IMR-90 (cell line): ENCODE data around the gene EHBP1. TPM values are rescaled to one million over a fixed set of nuclear protein-coding genes. Genes with fewer than 3 reads are reported as not detected.

ENCODE experiments used
- ATAC-seq: fragments of 200-7000 bp; cut with Tn5 transposase; 2 replicates; pipeline ENCODE4 v1.9.1; 2020; ENCODE audit warnings: low read depth, mild to moderate bottlenecking, moderate library complexity
- BruUV-seq: library from RNA; stranded (reverse); fragments of 400-500 nt; replicated peaks from 2 replicates; lab custom pipeline; 2021; lab: Mats Ljungman, UMichigan
- CTCF ChIA-PET: fragments of 300-600 bp; formaldehyde crosslinking; extraction: SDS; loops from one replicate; lab custom pipeline; 2021; ENCODE audit warnings: antibody characterized with exemption; lab: Yijun Ruan, JAX
- POLR2A ChIA-PET: fragments of 300-600 bp; sonication (Branson Sonifier 250); formaldehyde crosslinking; loops from one replicate; lab custom pipeline; 2022; ENCODE audit warnings: antibody characterized with exemption; ENCODE audit not compliant: unreplicated experiment; lab: Charles Lee
- DNase-seq: peaks from one replicate; pipeline ENCODE4 v3.0.0; 2013
- H2AFZ ChIP-seq: replicated peaks from 2 replicates; pipeline ENCODE3; 2013; ENCODE audit warnings: low read length, mild to moderate bottlenecking; ENCODE audit not compliant: poor library complexity
- H2AK5ac ChIP-seq: 2 replicates; pipeline ENCODE4 v1.6.1; 2013; ENCODE audit warnings: low read depth, low read length, inconsistent platforms
- H2AK9ac ChIP-seq: replicated peaks from 2 replicates; pipeline ENCODE3; 2013; ENCODE audit warnings: mild to moderate bottlenecking, low read depth, low read length, moderate library complexity; ENCODE audit not compliant: poor library complexity
- H2BK120ac ChIP-seq: 2 replicates; pipeline ENCODE4 v1.6.1; 2013; ENCODE audit warnings: low read depth, low read length, inconsistent platforms
- H2BK15ac ChIP-seq: 3 replicates; pipeline ENCODE4 v1.6.1; 2013; ENCODE audit warnings: low read depth, low read length, inconsistent platforms
- H2BK20ac ChIP-seq: 2 replicates; pipeline ENCODE4 v1.6.1; 2013; ENCODE audit warnings: low read depth, mild to moderate bottlenecking, inconsistent platforms, low read length, moderate library complexity
- H2BK5ac ChIP-seq: 2 replicates; pipeline ENCODE4 v1.6.1; 2013; ENCODE audit warnings: mild to moderate bottlenecking, low read depth, low read length, inconsistent platforms; ENCODE audit not compliant: poor library complexity, severe bottlenecking
- H3K14ac ChIP-seq: replicated peaks from 2 replicates; pipeline ENCODE4 v1.6.1; 2013; ENCODE audit warnings: low read depth, low read length, inconsistent platforms
- H3K18ac ChIP-seq: 2 replicates; pipeline ENCODE4 v1.6.1; 2013; ENCODE audit warnings: low read depth, low read length, control low read depth
- H3K23ac ChIP-seq: 2 replicates; pipeline ENCODE4 v1.6.1; 2013; ENCODE audit warnings: low read depth, low read length, inconsistent platforms
- H3K27ac ChIP-seq: 2 replicates; pipeline ENCODE4 v1.5.1; 2013; ENCODE audit warnings: mild to moderate bottlenecking, control low read depth, low read length; ENCODE audit not compliant: insufficient read depth
- H3K27me3 ChIP-seq: 2 replicates; pipeline ENCODE4 v1.6.1; 2013; ENCODE audit warnings: low read length; ENCODE audit not compliant: control insufficient read depth, insufficient read depth
- H3K36me3 ChIP-seq: 2 replicates; pipeline ENCODE4 v1.6.1; 2013; ENCODE audit warnings: low read length, mixed read lengths; ENCODE audit not compliant: control insufficient read depth, insufficient read depth
- H3K4ac ChIP-seq: 2 replicates; pipeline ENCODE4 v1.6.1; 2013; ENCODE audit warnings: low read depth, low read length, inconsistent platforms
- H3K4me1 ChIP-seq: 2 replicates; pipeline ENCODE4 v1.6.1; 2013; ENCODE audit warnings: low read length, mixed read lengths; ENCODE audit not compliant: control insufficient read depth, insufficient read depth
- H3K4me2 ChIP-seq: 2 replicates; pipeline ENCODE4 v1.6.1; 2013; ENCODE audit warnings: low read depth, mild to moderate bottlenecking, control low read depth, low read length, moderate library complexity
- H3K4me3 ChIP-seq: 2 replicates; pipeline ENCODE4 v1.5.1; 2013; ENCODE audit warnings: low read depth, mild to moderate bottlenecking, control low read depth, low read length, moderate library complexity; ENCODE audit not compliant: insufficient read depth
- H3K56ac ChIP-seq: 2 replicates; pipeline ENCODE4 v1.6.1; 2013; ENCODE audit warnings: low read length, inconsistent platforms; ENCODE audit not compliant: insufficient read depth; ENCODE audit errors: extremely low read depth
- H3K79me1 ChIP-seq, 2 experiments: 2 replicates each; pipeline ENCODE4 v1.6.1; 2013; ENCODE audit warnings: low read length in 2 of 2, inconsistent platforms in 1 of 2, low read depth in 1 of 2
- H3K9ac ChIP-seq: 2 replicates; pipeline ENCODE4 v1.6.1; 2013; ENCODE audit warnings: low read depth, low read length, control low read depth
- H3K9me1 ChIP-seq: 2 replicates; pipeline ENCODE4 v1.6.1; 2013; ENCODE audit warnings: low read length, inconsistent platforms; ENCODE audit not compliant: insufficient read depth
- H3K9me3 ChIP-seq: 2 replicates; pipeline ENCODE4 v1.6.1; 2013; ENCODE audit warnings: low read length; ENCODE audit not compliant: control insufficient read depth, insufficient read depth
- H4K20me1 ChIP-seq: 2 replicates; pipeline ENCODE4 v1.6.1; 2013; ENCODE audit warnings: low read length, inconsistent platforms; ENCODE audit not compliant: insufficient read depth
- H4K5ac ChIP-seq: 2 replicates; pipeline ENCODE4 v1.6.1; 2013; ENCODE audit warnings: mild to moderate bottlenecking, low read depth, low read length, control low read depth
- H4K8ac ChIP-seq, 2 experiments: 2 replicates each; pipeline ENCODE4 v1.6.1; 2013; ENCODE audit warnings: low read depth in 2 of 2, low read length in 2 of 2, control low read depth in 1 of 2, inconsistent platforms in 1 of 2
- H4K91ac ChIP-seq: 2 replicates; pipeline ENCODE4 v1.6.1; 2013; ENCODE audit warnings: low read depth, low read length, inconsistent platforms; ENCODE audit not compliant: insufficient read depth
- BHLHE40 ChIP-seq: fragments of 150-350 bp; IDR thresholded peaks from 2 replicates; pipeline ENCODE4 v1.6.1; 2016; ENCODE audit warnings: mild to moderate bottlenecking, low read depth, low read length
- CEBPB ChIP-seq: IDR thresholded peaks from 2 replicates; pipeline ENCODE4 v1.6.1; 2012; ENCODE audit warnings: low read depth, low read length, improper control_type of control experiment
- CTCF ChIP-seq: conservative IDR thresholded peaks from 2 replicates; pipeline ENCODE4 v1.5.1; 2012; ENCODE audit warnings: mild to moderate bottlenecking, low read depth, low read length, improper control_type of control experiment
- ELK1 ChIP-seq: fragments of 150-350 bp; IDR thresholded peaks from 2 replicates; pipeline ENCODE4 v1.6.1; 2016; ENCODE audit warnings: low read depth, mild to moderate bottlenecking, low read length, moderate library complexity, borderline replicate concordance
- MAFK ChIP-seq: IDR thresholded peaks from 2 replicates; pipeline ENCODE4 v1.6.1; 2012; ENCODE audit warnings: low read depth, low read length, improper control_type of control experiment
- MAZ ChIP-seq: IDR thresholded peaks from 2 replicates; pipeline ENCODE4 v1.6.1; 2012; ENCODE audit warnings: low read depth, mild to moderate bottlenecking, low read length, improper control_type of control experiment, moderate library complexity, borderline replicate concordance
- MXI1 ChIP-seq: IDR thresholded peaks from 2 replicates; pipeline ENCODE4 v1.6.1; 2012; ENCODE audit warnings: low read depth, mild to moderate bottlenecking, low read length, moderate library complexity, borderline replicate concordance
- NFE2L2 ChIP-seq: fragments of 150-350 bp; IDR thresholded peaks from 2 replicates; pipeline ENCODE4 v1.6.1; 2016; ENCODE audit warnings: low read depth, mild to moderate bottlenecking, low read length
- POLR2A ChIP-seq: IDR thresholded peaks from 2 replicates; pipeline ENCODE4 v1.6.1; 2012; ENCODE audit warnings: mild to moderate bottlenecking, low read depth, low read length
- RAD21 ChIP-seq: IDR thresholded peaks from 2 replicates; pipeline ENCODE4 v1.6.1; 2012; ENCODE audit warnings: low read length, improper control_type of control experiment
- RCOR1 ChIP-seq: IDR thresholded peaks from 2 replicates; pipeline ENCODE4 v1.6.1; 2012; ENCODE audit warnings: mild to moderate bottlenecking, low read length, improper control_type of control experiment; ENCODE audit not compliant: insufficient replicate concordance
- SMC3 ChIP-seq: fragments of 150-350 bp; IDR thresholded peaks from 2 replicates; pipeline ENCODE4 v1.6.1; 2016; ENCODE audit warnings: low read depth, mild to moderate bottlenecking, antibody characterized with exemption, low read length, moderate library complexity
- USF2 ChIP-seq: fragments of 150-350 bp; IDR thresholded peaks from 2 replicates; pipeline ENCODE4 v1.6.1; 2017; ENCODE audit warnings: mild to moderate bottlenecking, antibody characterized with exemption, low read length, low read depth
- WGBS, 2 experiments: methylation state at CpG; one replicate each; pipeline versions ENCODE4 v1.1.5 to v1.1.7; 2013; ENCODE audit warnings: missing lambda C conversion rate in 2 of 2; ENCODE audit not compliant: insufficient read length in 1 of 2; ENCODE audit errors: extremely low coverage in 2 of 2; 5-methylcytosine and 5-hydroxymethylcytosine counted together
- dilution Hi-C: fragments of 300-500 bp; cut with HindIII; formaldehyde crosslinking; loops from one replicate; pipeline ENCODE4 v1.14.3; 2018; ENCODE audit warnings: low sequenced_read_pairs; ENCODE audit not compliant: unreplicated experiment
- in situ Hi-C: fragments of 300-500 bp; cut with MboI; formaldehyde crosslinking; loops from 3 replicates; pipeline ENCODE4 v1.14.3; 2019; ENCODE audit warnings: low sequenced_read_pairs, inconsistent platforms, mixed read lengths
- intact Hi-C: fragments of 100-400 bp; cut with micrococcal nuclease; formaldehyde crosslinking; loops from 2 replicates; pipeline ENCODE4 v1.10.0; 2022
- polyA plus RNA-seq, 3 experiments: library from polyadenylated mRNA; depleted of rRNA; stranded (reverse); fragments of >200 nt; gene quantifications; 2 replicates each; pipeline ENCODE4 v1.2.3, GENCODE V29; 2012; ENCODE audit warnings: low replicate concordance in 1 of 3
- total RNA-seq: library from RNA; depleted of rRNA; stranded (reverse); fragments of >200 nt; gene quantifications from 2 replicates; pipeline ENCODE4 v1.2.3, GENCODE V29; 2012

EHBP1 gene
- total and polyA plus RNA-seq, 2 of the 4 experiments (the other 2 are of a cell fraction) = 28.3 to 44.4 TPM

- H4K8ac ChIP-seq = no peak overlapping the region
- 13% methylated on average over 5 of the region's 49 CpGs; no CpG with 5 or more reads in 1 of the 2 experiments for WGBS, 2 experiments
- H4K20me1 ChIP-seq = peaks cover 10% of the 10 kb centered on the region; the same call in 1 of the 2 replicates
- H3K4me1 ChIP-seq = peaks cover 2% of the 10 kb centered on the region; the same call in 1 of the 2 replicates
- no peak overlapping the region for H3K4ac ChIP-seq
- no peak overlapping the region for H3K9ac ChIP-seq
- H3K27ac ChIP-seq = no peak overlapping the region
- no peak overlapping the region for H3K4me3 ChIP-seq
- peaks cover 89% of the 10 kb centered on the region for H3K27me3 ChIP-seq
- peak overlapping the region; percentile 62; the same call in 1 of the 2 replicates for H3K4me2 ChIP-seq
- H2BK5ac ChIP-seq = no peak overlapping the region
- H2AK5ac ChIP-seq = no peak overlapping the region
- 0 out of 2 replicates have a peak overlapping the region, but pooled peaks have one; percentile 52 for H3K23ac ChIP-seq
- in situ Hi-C loops (no loop called here), dilution Hi-C loops (no loop called here), intact Hi-C loops (no loop called here)
- peaks cover 3% of the 10 kb centered on the region; the same call in 1 of the 2 replicates for H3K9me1 ChIP-seq
- DNase-seq = no peak
- H3K36me3 ChIP-seq = no peaks in the 10 kb centered on the region
- no peak overlapping the region for H3K14ac ChIP-seq
- ChIA-PET CTCF (no interaction called here), POLR2A (no interaction called here)
- no peaks in the 10 kb centered on the region for H3K79me1 ChIP-seq
- no TSS peak for BruUV-seq
- H2BK20ac ChIP-seq = no peak overlapping the region
- no peak overlapping the region for H4K91ac ChIP-seq
- no peak overlapping the region for H2BK120ac ChIP-seq
- peaks cover 35% of the 10 kb centered on the region; the same call in 1 of the 2 replicates for H3K9me3 ChIP-seq
- peak overlapping the region; percentile 76 for H2AFZ ChIP-seq
- H2BK15ac ChIP-seq = no peak overlapping the region
- H3K18ac ChIP-seq = no peak overlapping the region
- no peak for TF ChIP-seq MAFK
- TF ChIP-seq BHLHE40 = no peak
- TF ChIP-seq POLR2A = no peak
- TF ChIP-seq CTCF = no peak
- no peak for TF ChIP-seq NFE2L2
- TF ChIP-seq RAD21 = no peak
- TF ChIP-seq MAZ = no peak
- no peak for TF ChIP-seq CEBPB
- TF ChIP-seq SMC3 = no peak
- TF ChIP-seq USF2 = no peak
- TF ChIP-seq RCOR1 = no peak
- TF ChIP-seq MXI1 = no peak
- no peak for TF ChIP-seq ELK1
- H4K5ac ChIP-seq = no peak overlapping the region
- peak overlapping the region; percentile 49 for H2AK9ac ChIP-seq
- peak; percentile 28; the same call in 1 of the 2 replicates for ATAC-seq
- no peak overlapping the region for H3K56ac ChIP-seq
Observed at GRCh38 chr2:63056107-63057050, 350.9 kb downstream of the EHBP1 start.
